ENCODE data around the gene ADI1. TPM values are rescaled to one million over a fixed set of nuclear protein-coding genes. Genes with fewer than 3 reads are reported as not detected.

Gene ADI1
- total and polyA plus RNA-seq, 10 of the 15 experiments (the other 5 are each of a cell fraction or from before 2014, with no cell fraction given): 4.4 to 78.7 (median 17.2) TPM

GRCh38 chr2:3518496-3519254 is 656 bp downstream of the ADI1 start (continued):
- TF ChIP-seq ZBTB40 (IDR thresholded peaks at IDR 0.05; ENCODE audit: borderline replicate concordance): no peak
- no peak for TF ChIP-seq ZNF217 (IDR thresholded peaks at IDR 0.05)
- no peak for TF ChIP-seq NKRF (conservative IDR thresholded peaks at IDR 0.05)
- no peak for TF ChIP-seq IKZF2 (IDR thresholded peaks at IDR 0.05)
- TF ChIP-seq IKZF1 (conservative IDR thresholded peaks at IDR 0.05): peak; percentile 100
- TF ChIP-seq SUPT20H (IDR thresholded peaks at IDR 0.05; ENCODE audit: borderline replicate concordance, control insufficient read depth, low read depth, low read length): no peak
- TF ChIP-seq PBX3 (IDR thresholded peaks at IDR 0.05; ENCODE audit: insufficient replicate concordance, low read depth, low read length): peak; percentile 50
- TF ChIP-seq HDGF (IDR thresholded peaks at IDR 0.05): no peak
- TF ChIP-seq PML (IDR thresholded peaks at IDR 0.05; ENCODE audit: low read length): peak; percentile 34; the same call in 1 of the 2 replicates
- peak; percentile 93 for TF ChIP-seq POLR2A (IDR thresholded peaks at IDR 0.05; ENCODE audit: low read depth, low read length)
- TF ChIP-seq POLR2AphosphoS5 (IDR thresholded peaks at IDR 0.05; ENCODE audit: low read length): peak; percentile 84; the same call in 1 of the 2 replicates
- TF ChIP-seq STAT3 (IDR thresholded peaks at IDR 0.05; ENCODE audit: low read depth, low read length): no peak
- no peak for TF ChIP-seq ZBTB11 (CRISPR knock-in tag; IDR thresholded peaks at IDR 0.05)
- no peak for TF ChIP-seq RUNX3 (IDR thresholded peaks at IDR 0.05; ENCODE audit: low read length)
- no peak for TF ChIP-seq ATF7 (IDR thresholded peaks at IDR 0.05; ENCODE audit: low read depth)
- no peak for TF ChIP-seq MEF2A (IDR thresholded peaks at IDR 0.05; ENCODE audit: insufficient read depth, low read depth, low read length)
